Tibial nerve (tissue), 3 donors: Measurements from ENCODE around the gene THSD4.

Experiments
- POLR2A ChIP-seq, 2 donors: fragments of 450-650 bp; IDR thresholded peaks; one replicate each; pipeline ENCODE4 v1.6.1; 2017; ENCODE audit warnings: antibody characterized with exemption in 2 of 2, mild to moderate bottlenecking in 2 of 2, moderate library complexity in 2 of 2
- TF ChIP-seq, protein P1 (sequence below), 5 experiments: fragments of 200-600 bp in 3 of 5; fragments of 450-650 bp in 2 of 5; sonication (generic) in 3 of 5; IDR thresholded peaks; one replicate each; pipeline ENCODE4 v1.5.1; 2016 to 2019; ENCODE audit warnings: antibody characterized with exemption in 5 of 5, mild to moderate bottlenecking in 3 of 5, moderate library complexity in 2 of 5

DNA sequence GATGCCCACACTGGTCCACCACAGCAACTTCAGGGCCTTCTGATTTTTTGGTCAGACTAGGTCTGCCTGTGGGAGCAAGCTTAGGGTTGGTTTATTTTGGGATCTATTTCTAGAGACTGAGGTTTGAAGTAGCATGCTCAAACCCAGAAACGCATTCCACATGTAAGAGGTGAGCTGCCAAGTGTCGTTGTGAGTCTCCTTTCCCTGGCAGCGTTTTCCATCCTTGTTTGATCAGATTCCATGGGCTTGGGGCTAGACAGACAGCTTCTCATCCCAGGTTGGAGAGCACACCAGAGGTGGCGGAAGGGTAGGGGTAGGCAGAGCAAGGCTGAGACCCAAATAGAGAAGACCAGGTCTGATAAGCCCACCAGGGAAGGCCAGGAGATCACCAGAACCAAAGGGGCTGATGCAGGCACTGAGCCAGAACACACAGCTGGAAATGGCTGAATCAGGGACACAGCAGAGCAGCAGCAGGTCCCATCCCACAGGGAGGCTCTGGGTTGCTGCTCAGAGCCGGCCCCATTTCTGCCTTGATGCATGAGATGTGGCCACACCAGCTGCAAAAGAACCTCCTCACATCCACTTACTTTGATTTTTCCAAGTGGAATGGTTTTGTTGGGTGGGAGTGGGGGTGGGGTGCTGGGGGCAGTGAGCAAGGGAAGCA lies 186.8 kb downstream of the THSD4 start:
- TF ChIP-seq POLR2A (IDR thresholded peaks at IDR 0.05), result no peak
- TF ChIP-seq, protein P1, sequence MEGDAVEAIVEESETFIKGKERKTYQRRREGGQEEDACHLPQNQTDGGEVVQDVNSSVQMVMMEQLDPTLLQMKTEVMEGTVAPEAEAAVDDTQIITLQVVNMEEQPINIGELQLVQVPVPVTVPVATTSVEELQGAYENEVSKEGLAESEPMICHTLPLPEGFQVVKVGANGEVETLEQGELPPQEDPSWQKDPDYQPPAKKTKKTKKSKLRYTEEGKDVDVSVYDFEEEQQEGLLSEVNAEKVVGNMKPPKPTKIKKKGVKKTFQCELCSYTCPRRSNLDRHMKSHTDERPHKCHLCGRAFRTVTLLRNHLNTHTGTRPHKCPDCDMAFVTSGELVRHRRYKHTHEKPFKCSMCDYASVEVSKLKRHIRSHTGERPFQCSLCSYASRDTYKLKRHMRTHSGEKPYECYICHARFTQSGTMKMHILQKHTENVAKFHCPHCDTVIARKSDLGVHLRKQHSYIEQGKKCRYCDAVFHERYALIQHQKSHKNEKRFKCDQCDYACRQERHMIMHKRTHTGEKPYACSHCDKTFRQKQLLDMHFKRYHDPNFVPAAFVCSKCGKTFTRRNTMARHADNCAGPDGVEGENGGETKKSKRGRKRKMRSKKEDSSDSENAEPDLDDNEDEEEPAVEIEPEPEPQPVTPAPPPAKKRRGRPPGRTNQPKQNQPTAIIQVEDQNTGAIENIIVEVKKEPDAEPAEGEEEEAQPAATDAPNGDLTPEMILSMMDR (IDR thresholded peaks at IDR 0.05), result no peak
